Lower leg skin (tissue), 3 donors: ENCODE measurements around the gene PLEKHA8.

Experiments used
- CTCF ChIP-seq, 3 donors: fragments of 450-650 bp; IDR thresholded peaks; one replicate each; pipeline ENCODE4 v1.5.1; 2016; ENCODE audit warnings: antibody characterized with exemption in 3 of 3, mild to moderate bottlenecking in 3 of 3, moderate library complexity in 2 of 3
- POLR2A ChIP-seq, 2 donors: fragments of 450-650 bp; IDR thresholded peaks; one replicate each; pipeline ENCODE4 v1.6.1; 2016 to 2017; ENCODE audit warnings: antibody characterized with exemption in 2 of 2, mild to moderate bottlenecking in 1 of 2, moderate library complexity in 1 of 2

GRCh38 chr7:29987083-29987482 lies 41.1 kb upstream of the PLEKHA8 start:
- TF ChIP-seq CTCF (IDR thresholded peaks at IDR 0.05) (no peak), POLR2A (IDR thresholded peaks at IDR 0.05) (no peak)
